ENCODE results near the gene RACGAP1. TPM values are rescaled to one million over a fixed set of nuclear protein-coding genes. Genes with fewer than 3 reads are reported as not detected.

Gene RACGAP1
- total RNA-seq, 1 donor, result 69.1 TPM

- DNase-seq (ENCODE audit: low read depth), result no peak
Measured at GRCh38 chr12:49953961-49954846, 71.1 kb downstream of the RACGAP1 start.

GRCh38 chr12:49953151-49953550 lies 72.1 kb downstream of the RACGAP1 start:
- TF ChIP-seq CTCF (IDR thresholded peaks at IDR 0.05; ENCODE audit: insufficient read depth, low read depth, low read length), result no peak
- DNase-seq (ENCODE audit: low read depth), result no peak
- H3K4me3 ChIP-seq (ENCODE audit: low read depth, low read length), result no peak overlapping the region

More at GRCh38 chr12:49953961-49954846, 71.1 kb downstream of the RACGAP1 start:
- H3K4me3 ChIP-seq (ENCODE audit: low read depth, low read length), result no peak overlapping the region
- no peak for TF ChIP-seq CTCF (IDR thresholded peaks at IDR 0.05; ENCODE audit: insufficient read depth, low read depth, low read length)

- H3K4me3 ChIP-seq (ENCODE audit: low read depth, low read length), result no peak overlapping the region
- peak; percentile 17 for DNase-seq (ENCODE audit: low read depth)
- TF ChIP-seq CTCF (IDR thresholded peaks at IDR 0.05; ENCODE audit: insufficient read depth, low read depth, low read length), result no peak
Measured at GRCh38 chr12:49952391-49953055, 72.8 kb downstream of the RACGAP1 start.

- H3K4me3 ChIP-seq (ENCODE audit: low read depth, low read length), result no peak overlapping the region
- DNase-seq (ENCODE audit: low read depth), result no peak
- no peak for TF ChIP-seq CTCF (IDR thresholded peaks at IDR 0.05; ENCODE audit: insufficient read depth, low read depth, low read length)
Measured at GRCh38 chr12:49951411-49952240, 73.7 kb downstream of the RACGAP1 start.

- H3K4me3 ChIP-seq (ENCODE audit: low read depth, low read length), result no peak within 1 kb of the TSS
- DNase-seq (ENCODE audit: low read depth), result peak; percentile 81
- TF ChIP-seq CTCF (IDR thresholded peaks at IDR 0.05; ENCODE audit: insufficient read depth, low read depth, low read length), result no peak
Measured at GRCh38 chr12:49950273-49951251, 74.7 kb downstream of the RACGAP1 start, which contains the start of gene AQP2. TSS of gene AQP2 (plus strand) at chr12:49950737. CDS start at chr12:49950831, 94 bp downstream.
